Activated CD8-positive, alpha-beta memory T cell treated with anti-CD3 and anti-CD28 coated beads, Interleukin-2, amount 50 U/mL, for 48 hours (primary cell): Measurements from ENCODE around the gene TSPAN5.
"Not testable (repeated sequence)": the region's sequence is repeated elsewhere in the genome, so short reads cannot be mapped to it uniquely, and the experiment has no call there.

Experiments
- DNase-seq: peaks from one replicate; pipeline ENCODE4 v3.0.0-alpha.2; 2020

TSPAN5 gene

GRCh38 chr4:98542011-98542410 is 116.4 kb downstream of the TSPAN5 start:
- DNase-seq: no peak

GRCh38 chr4:98540803-98541202 is 117.6 kb downstream of the TSPAN5 start:
- no peak for DNase-seq

GRCh38 chr4:98539741-98540140 is 118.7 kb downstream of the TSPAN5 start:
- DNase-seq: no peak

- no peak for DNase-seq
Measured at GRCh38 chr4:98539299-98539698, 119.1 kb downstream of the TSPAN5 start.

GRCh38 chr4:98536631-98537030 is 121.8 kb downstream of the TSPAN5 start:
- no peak for DNase-seq

- not testable (repeated sequence) for DNase-seq
Measured at GRCh38 chr4:98534146-98534545, 124.3 kb downstream of the TSPAN5 start.

GRCh38 chr4:98530572-98530971 is 127.8 kb downstream of the TSPAN5 start:
- DNase-seq: no peak

- no peak for DNase-seq
Measured at GRCh38 chr4:98529970-98530569, 128.3 kb downstream of the TSPAN5 start.

- DNase-seq: no peak
Measured at GRCh38 chr4:98528882-98529281, 129.5 kb downstream of the TSPAN5 start.

GRCh38 chr4:98527534-98528269 is 130.7 kb downstream of the TSPAN5 start:
- DNase-seq: no peak

GRCh38 chr4:98524230-98524629 is 134.2 kb downstream of the TSPAN5 start:
- no peak for DNase-seq

- DNase-seq: no peak
Measured at GRCh38 chr4:98522636-98523395, 135.6 kb downstream of the TSPAN5 start.

- DNase-seq: no peak
Measured at GRCh38 chr4:98522062-98522461, 136.3 kb downstream of the TSPAN5 start.

GRCh38 chr4:98521486-98521885 is 136.9 kb downstream of the TSPAN5 start:
- no peak for DNase-seq

GRCh38 chr4:98519268-98519977 is 139.0 kb downstream of the TSPAN5 start:
- no peak for DNase-seq

- DNase-seq: no peak
Measured at GRCh38 chr4:98518559-98519267, 139.7 kb downstream of the TSPAN5 start.

- no peak for DNase-seq
Measured at GRCh38 chr4:98517218-98518021, 141.0 kb downstream of the TSPAN5 start.

- DNase-seq: no peak
Measured at GRCh38 chr4:98516441-98517217, 141.8 kb downstream of the TSPAN5 start.

- no peak for DNase-seq
Measured at GRCh38 chr4:98516042-98516440, 142.4 kb downstream of the TSPAN5 start.

GRCh38 chr4:98515470-98515809 is 143.0 kb downstream of the TSPAN5 start:
- no peak for DNase-seq
